ENCODE measurements around the gene GBE1. TPM values are rescaled to one million over a fixed set of nuclear protein-coding genes. Genes with fewer than 3 reads are reported as not detected.

The GBE1 gene
- polyA plus RNA-seq, 1 of the 3 experiments (the other 2 are of a cell fraction) = 14.2 TPM

DNA sequence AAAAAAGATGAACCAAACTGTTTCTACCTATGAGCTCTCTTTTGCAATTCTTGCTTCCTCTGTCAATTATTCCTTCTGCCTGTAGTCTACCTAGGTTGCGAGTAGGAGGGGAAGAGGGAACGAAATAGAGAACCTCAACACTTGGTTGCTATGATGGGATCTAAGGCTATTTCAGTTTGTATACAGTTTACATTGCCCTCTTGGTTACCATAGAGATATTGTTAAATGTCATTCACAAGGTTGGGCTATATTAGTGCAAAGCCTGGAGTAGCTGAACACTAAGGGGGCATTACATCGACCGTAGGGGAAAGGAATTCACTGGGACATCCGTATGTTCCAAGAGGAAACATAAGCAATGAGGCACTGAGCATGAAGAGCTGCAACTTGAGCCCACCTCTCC lies 276.9 kb downstream of the GBE1 start (continued):
- TF ChIP-seq EP300 (IDR thresholded peaks at IDR 0.05; ENCODE audit: borderline replicate concordance in 1 of 2, low read depth in 1 of 2, low read length in 1 of 2) = no peak
- TF ChIP-seq RFX5 (IDR thresholded peaks at IDR 0.05; ENCODE audit: low read length) = no peak
- TF ChIP-seq, protein P1, sequence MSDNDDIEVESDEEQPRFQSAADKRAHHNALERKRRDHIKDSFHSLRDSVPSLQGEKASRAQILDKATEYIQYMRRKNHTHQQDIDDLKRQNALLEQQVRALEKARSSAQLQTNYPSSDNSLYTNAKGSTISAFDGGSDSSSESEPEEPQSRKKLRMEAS (IDR thresholded peaks at IDR 0.05; ENCODE audit: low read depth) = no peak
- TF ChIP-seq NFIC (IDR thresholded peaks at IDR 0.05; ENCODE audit: borderline replicate concordance) = no peak
- no peak for TF ChIP-seq YY1 (IDR thresholded peaks at IDR 0.05; ENCODE audit: low read depth)
- TF ChIP-seq GATA2 (CRISPR knock-in tag; IDR thresholded peaks at IDR 0.05) = no peak
- TF ChIP-seq SIN3A (IDR thresholded peaks at IDR 0.05; ENCODE audit: borderline replicate concordance, low read depth, low read length) = no peak
- TF ChIP-seq FOSL2 (IDR thresholded peaks at IDR 0.05; ENCODE audit: borderline replicate concordance, low read depth) = no peak
- no peak for TF ChIP-seq RCOR1 (IDR thresholded peaks at IDR 0.05; ENCODE audit: low read length)
- TF ChIP-seq, protein P2, sequence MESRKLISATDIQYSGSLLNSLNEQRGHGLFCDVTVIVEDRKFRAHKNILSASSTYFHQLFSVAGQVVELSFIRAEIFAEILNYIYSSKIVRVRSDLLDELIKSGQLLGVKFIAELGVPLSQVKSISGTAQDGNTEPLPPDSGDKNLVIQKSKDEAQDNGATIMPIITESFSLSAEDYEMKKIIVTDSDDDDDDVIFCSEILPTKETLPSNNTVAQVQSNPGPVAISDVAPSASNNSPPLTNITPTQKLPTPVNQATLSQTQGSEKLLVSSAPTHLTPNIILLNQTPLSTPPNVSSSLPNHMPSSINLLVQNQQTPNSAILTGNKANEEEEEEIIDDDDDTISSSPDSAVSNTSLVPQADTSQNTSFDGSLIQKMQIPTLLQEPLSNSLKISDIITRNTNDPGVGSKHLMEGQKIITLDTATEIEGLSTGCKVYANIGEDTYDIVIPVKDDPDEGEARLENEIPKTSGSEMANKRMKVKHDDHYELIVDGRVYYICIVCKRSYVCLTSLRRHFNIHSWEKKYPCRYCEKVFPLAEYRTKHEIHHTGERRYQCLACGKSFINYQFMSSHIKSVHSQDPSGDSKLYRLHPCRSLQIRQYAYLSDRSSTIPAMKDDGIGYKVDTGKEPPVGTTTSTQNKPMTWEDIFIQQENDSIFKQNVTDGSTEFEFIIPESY (IDR thresholded peaks at IDR 0.05; ENCODE audit: borderline replicate concordance, low read depth) = no peak

DNA sequence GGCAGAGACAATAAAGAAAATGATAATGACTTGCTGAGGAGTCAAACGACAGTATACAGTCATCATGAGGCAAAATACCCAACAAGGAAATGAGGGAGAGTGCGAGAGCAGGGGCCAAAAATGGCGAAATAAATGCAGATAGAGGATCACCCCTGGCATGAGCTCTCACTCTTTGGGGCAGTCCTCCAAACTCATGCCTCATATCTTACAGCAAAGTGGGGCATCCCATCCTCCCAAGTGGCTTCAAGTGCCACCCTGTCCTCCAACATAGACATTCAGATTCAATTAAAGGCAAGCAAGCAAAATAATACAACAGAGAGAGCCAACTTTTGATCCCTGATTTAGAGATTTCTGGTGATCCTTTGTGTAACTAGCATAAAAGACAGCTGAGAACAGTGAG lies 278.4 kb downstream of the GBE1 start:
- WGBS (ENCODE audit: low lambda C conversion rate) = 87% methylated on average over 3 of the region's 3 CpGs
- POLR2A ChIA-PET = no interaction called here

More for the DNA sequence above, 278.4 kb downstream of the GBE1 start:
- Histone ChIP-seq H3K79me2 (ENCODE audit: insufficient read depth) (no peaks in the 10 kb centered on the region), H3K9me3 (no peaks in the 10 kb centered on the region), H3K36me3 (replicated peaks in 1 of 2; ENCODE audit: control insufficient read depth in 1 of 2, insufficient read depth in 2 of 2, low read length in 1 of 2) (no peaks in the 10 kb centered on the region), H3F3A (replicated peaks; ENCODE audit: insufficient read depth) (peaks cover 13% of the 10 kb centered on the region), H3K27me3 (ENCODE audit: insufficient read depth) (no peaks in the 10 kb centered on the region), H3K4me2 (no peak overlapping the region), H3K4me3 (ENCODE audit: low read depth in 2 of 2, low read length in 1 of 2) (no peak overlapping the region), H3K9ac (no peak overlapping the region), H3K9me2 (no peaks in the 10 kb centered on the region), H3K27ac (ENCODE audit: low read depth in 2 of 2, low read length in 1 of 2) (no peak overlapping the region), H3K4me1 (ENCODE audit: control insufficient read depth in 1 of 2, insufficient read depth in 2 of 2, low read depth in 1 of 2, low read length in 1 of 2) (peaks cover 0 to 5% of the 10 kb centered on the region in 2 experiments; a peak in 1 of 4 replicates), H4K20me1 (ENCODE audit: insufficient read depth) (no peaks in the 10 kb centered on the region), H2AFZ (ENCODE audit: low read depth) (no peak overlapping the region)
- CTCF ChIA-PET = interaction anchor here (0.9 kb wide), 1 partner anchor 32 kb away, joined by 3 read pairs; no protein-coding TSS in a partner anchor
- DNase-seq = no peak
- TF ChIP-seq MEF2A (IDR thresholded peaks at IDR 0.05; ENCODE audit: borderline replicate concordance, low read depth) (no peak), JUND (IDR thresholded peaks at IDR 0.05) (no peak), SMC3 (IDR thresholded peaks at IDR 0.05; ENCODE audit: low read depth, low read length) (no peak)
- TF ChIP-seq, protein P3, sequence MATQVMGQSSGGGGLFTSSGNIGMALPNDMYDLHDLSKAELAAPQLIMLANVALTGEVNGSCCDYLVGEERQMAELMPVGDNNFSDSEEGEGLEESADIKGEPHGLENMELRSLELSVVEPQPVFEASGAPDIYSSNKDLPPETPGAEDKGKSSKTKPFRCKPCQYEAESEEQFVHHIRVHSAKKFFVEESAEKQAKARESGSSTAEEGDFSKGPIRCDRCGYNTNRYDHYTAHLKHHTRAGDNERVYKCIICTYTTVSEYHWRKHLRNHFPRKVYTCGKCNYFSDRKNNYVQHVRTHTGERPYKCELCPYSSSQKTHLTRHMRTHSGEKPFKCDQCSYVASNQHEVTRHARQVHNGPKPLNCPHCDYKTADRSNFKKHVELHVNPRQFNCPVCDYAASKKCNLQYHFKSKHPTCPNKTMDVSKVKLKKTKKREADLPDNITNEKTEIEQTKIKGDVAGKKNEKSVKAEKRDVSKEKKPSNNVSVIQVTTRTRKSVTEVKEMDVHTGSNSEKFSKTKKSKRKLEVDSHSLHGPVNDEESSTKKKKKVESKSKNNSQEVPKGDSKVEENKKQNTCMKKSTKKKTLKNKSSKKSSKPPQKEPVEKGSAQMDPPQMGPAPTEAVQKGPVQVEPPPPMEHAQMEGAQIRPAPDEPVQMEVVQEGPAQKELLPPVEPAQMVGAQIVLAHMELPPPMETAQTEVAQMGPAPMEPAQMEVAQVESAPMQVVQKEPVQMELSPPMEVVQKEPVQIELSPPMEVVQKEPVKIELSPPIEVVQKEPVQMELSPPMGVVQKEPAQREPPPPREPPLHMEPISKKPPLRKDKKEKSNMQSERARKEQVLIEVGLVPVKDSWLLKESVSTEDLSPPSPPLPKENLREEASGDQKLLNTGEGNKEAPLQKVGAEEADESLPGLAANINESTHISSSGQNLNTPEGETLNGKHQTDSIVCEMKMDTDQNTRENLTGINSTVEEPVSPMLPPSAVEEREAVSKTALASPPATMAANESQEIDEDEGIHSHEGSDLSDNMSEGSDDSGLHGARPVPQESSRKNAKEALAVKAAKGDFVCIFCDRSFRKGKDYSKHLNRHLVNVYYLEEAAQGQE (IDR thresholded peaks at IDR 0.05; ENCODE audit: low read depth, low read length) = no peak
